Panc1 (cell line): Measurements from ENCODE around the gene CRK. TPM values are rescaled to one million over a fixed set of nuclear protein-coding genes. Genes with fewer than 3 reads are reported as not detected.

Experiments
- ATAC-seq: fragments of 200-7000 bp; cut with Tn5 transposase; 2 replicates; pipeline ENCODE4 v1.9.1; 2020; ENCODE audit warnings: mild to moderate bottlenecking, moderate library complexity
- BruUV-seq: library from RNA; stranded (reverse); fragments of 400-500 nt; replicated peaks from 2 replicates; lab custom pipeline; 2021; lab: Mats Ljungman, UMichigan
- CTCF ChIA-PET: fragments of 300-600 bp; sonication (Branson Sonifier 250); formaldehyde crosslinking; loops from one replicate; lab custom pipeline; 2022; ENCODE audit warnings: antibody characterized with exemption; lab: Charles Lee
- POLR2A ChIA-PET: fragments of 300-600 bp; sonication (Branson Sonifier 250); formaldehyde crosslinking; loops from one replicate; lab custom pipeline; 2022; ENCODE audit warnings: antibody characterized with exemption; lab: Charles Lee
- DNase-seq: peaks from one replicate; pipeline ENCODE4 v3.0.0-alpha.2; 2010; ENCODE audit warnings: low read depth, low spot score
- H3K27ac ChIP-seq: 2 replicates; pipeline ENCODE4 v1.5.1; 2011; ENCODE audit warnings: mild to moderate bottlenecking, low read length, inconsistent platforms
- H3K27me3 ChIP-seq: fragments of 200-500 bp; sonication (Bioruptor generic); 2 replicates; pipeline ENCODE4 v1.6.0; 2014; ENCODE audit warnings: low read length, inconsistent platforms; ENCODE audit not compliant: control insufficient read depth, insufficient read depth
- H3K36me3 ChIP-seq: fragments of 200-500 bp; sonication (Bioruptor generic); 2 replicates; pipeline ENCODE4 v1.5.1; 2014; ENCODE audit warnings: inconsistent platforms, mild to moderate bottlenecking, low read length, moderate library complexity; ENCODE audit not compliant: control insufficient read depth, insufficient read depth
- H3K4me1 ChIP-seq: 2 replicates; pipeline ENCODE4 v1.5.1; 2011; ENCODE audit warnings: inconsistent platforms, mild to moderate bottlenecking, low read length, moderate library complexity; ENCODE audit not compliant: control insufficient read depth, insufficient read depth
- H3K4me3 ChIP-seq, 2 experiments: 2 replicates each; pipeline ENCODE4 v1.5.1; 2011 to 2012; ENCODE audit warnings: low read depth in 2 of 2, low read length in 2 of 2, mild to moderate bottlenecking in 2 of 2, inconsistent platforms in 1 of 2, moderate library complexity in 1 of 2
- H3K9me3 ChIP-seq: fragments of 200-500 bp; sonication (Bioruptor generic); 2 replicates; pipeline ENCODE4 v1.5.1; 2014; ENCODE audit warnings: low read depth, mild to moderate bottlenecking, inconsistent platforms, low read length, moderate library complexity; ENCODE audit not compliant: control insufficient read depth, insufficient read depth
- CTCF ChIP-seq: fragments of 450-650 bp; IDR thresholded peaks from 2 replicates; pipeline ENCODE4 v1.5.1; 2017; ENCODE audit warnings: mild to moderate bottlenecking
- POLR2AphosphoS5 ChIP-seq: IDR thresholded peaks from 2 replicates; pipeline ENCODE4 v1.6.1; 2012; ENCODE audit warnings: mild to moderate bottlenecking, low read depth, low read length, moderate library complexity
- REST ChIP-seq, 2 experiments: IDR thresholded peaks; 2 replicates each; pipeline ENCODE4 v1.6.1; 2011 to 2012; ENCODE audit warnings: low read depth in 2 of 2, control low read depth in 1 of 2, low read length in 1 of 2, mild to moderate bottlenecking in 1 of 2, moderate library complexity in 1 of 2; ENCODE audit not compliant: insufficient read depth in 1 of 2
- SIN3A ChIP-seq: IDR thresholded peaks from 2 replicates; pipeline ENCODE4 v1.6.1; 2012; ENCODE audit warnings: low read depth, mild to moderate bottlenecking, low read length, moderate library complexity, borderline replicate concordance; ENCODE audit not compliant: insufficient read depth
- TCF7L2 ChIP-seq: IDR thresholded peaks from 2 replicates; pipeline ENCODE4 v1.6.1; 2011; ENCODE audit warnings: mild to moderate bottlenecking, low read depth, low read length, inconsistent platforms
- in situ Hi-C: cut with HindIII; loops from 2 replicates; pipeline ENCODE4 v1.10.0; 2016; ENCODE audit warnings: low sequenced_read_pairs, low pct_unique_long_range_greater_than_20kb
- intact Hi-C: fragments of 100-400 bp; cut with micrococcal nuclease; formaldehyde crosslinking; loops from one replicate; pipeline ENCODE4 v1.10.0; 2022; ENCODE audit not compliant: unreplicated experiment
- total RNA-seq: library from RNA; stranded (reverse); gene quantifications from one replicate; pipeline ENCODE4 v1.2.1, GENCODE V29; 2021; ENCODE audit not compliant: unreplicated experiment

CRK gene
- total RNA-seq, 1 experiment from 2014 or later = 67.0 TPM

DNA sequence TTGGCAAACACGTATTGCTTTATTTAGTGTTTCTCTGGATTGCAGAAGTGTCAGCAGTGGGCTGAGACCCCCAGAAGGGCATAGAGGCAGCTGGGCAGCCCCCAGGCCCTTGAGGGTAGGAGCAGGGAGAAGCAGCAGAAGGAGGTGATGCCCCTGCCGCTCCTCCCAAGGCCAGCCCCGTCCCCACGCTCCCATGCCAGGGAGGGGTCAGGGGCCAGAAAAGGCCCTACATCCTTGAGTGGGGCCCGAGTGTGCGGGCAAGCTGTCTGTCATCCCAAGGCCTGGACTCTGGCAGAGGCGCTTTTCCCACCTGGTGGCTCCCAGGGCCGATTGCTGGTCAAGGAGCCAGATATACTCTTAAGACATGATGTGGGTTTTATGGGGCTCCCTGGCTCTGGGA lies 8.2 kb upstream of the CRK start:
- DNase-seq (no peak), ATAC-seq (no peak)
- H3K9me3 ChIP-seq = no peaks in the 10 kb centered on the region
- intact Hi-C loops (no loop called here), in situ Hi-C loops (no loop called here)
- POLR2A ChIA-PET = no interaction called here
- H3K4me1 ChIP-seq = peaks cover 20% of the 10 kb centered on the region
- H3K27me3 ChIP-seq = no peaks in the 10 kb centered on the region
- CTCF ChIA-PET = no interaction called here
- H3K4me3 ChIP-seq = no peak overlapping the region
- no peak overlapping the region; the same call in 1 of the 2 replicates for H3K27ac ChIP-seq
- BruUV-seq = no TSS peak
- peaks cover 3% of the 10 kb centered on the region; the same call in 1 of the 2 replicates for H3K36me3 ChIP-seq
- TF ChIP-seq SIN3A (no peak), TCF7L2 (no peak), POLR2AphosphoS5 (no peak), CTCF (no peak), REST (IDR thresholded peaks at IDR 0.05; ENCODE audit: insufficient read depth in 1 of 2, low read depth in 2 of 2, low read length in 1 of 2) (no peak)

DNA sequence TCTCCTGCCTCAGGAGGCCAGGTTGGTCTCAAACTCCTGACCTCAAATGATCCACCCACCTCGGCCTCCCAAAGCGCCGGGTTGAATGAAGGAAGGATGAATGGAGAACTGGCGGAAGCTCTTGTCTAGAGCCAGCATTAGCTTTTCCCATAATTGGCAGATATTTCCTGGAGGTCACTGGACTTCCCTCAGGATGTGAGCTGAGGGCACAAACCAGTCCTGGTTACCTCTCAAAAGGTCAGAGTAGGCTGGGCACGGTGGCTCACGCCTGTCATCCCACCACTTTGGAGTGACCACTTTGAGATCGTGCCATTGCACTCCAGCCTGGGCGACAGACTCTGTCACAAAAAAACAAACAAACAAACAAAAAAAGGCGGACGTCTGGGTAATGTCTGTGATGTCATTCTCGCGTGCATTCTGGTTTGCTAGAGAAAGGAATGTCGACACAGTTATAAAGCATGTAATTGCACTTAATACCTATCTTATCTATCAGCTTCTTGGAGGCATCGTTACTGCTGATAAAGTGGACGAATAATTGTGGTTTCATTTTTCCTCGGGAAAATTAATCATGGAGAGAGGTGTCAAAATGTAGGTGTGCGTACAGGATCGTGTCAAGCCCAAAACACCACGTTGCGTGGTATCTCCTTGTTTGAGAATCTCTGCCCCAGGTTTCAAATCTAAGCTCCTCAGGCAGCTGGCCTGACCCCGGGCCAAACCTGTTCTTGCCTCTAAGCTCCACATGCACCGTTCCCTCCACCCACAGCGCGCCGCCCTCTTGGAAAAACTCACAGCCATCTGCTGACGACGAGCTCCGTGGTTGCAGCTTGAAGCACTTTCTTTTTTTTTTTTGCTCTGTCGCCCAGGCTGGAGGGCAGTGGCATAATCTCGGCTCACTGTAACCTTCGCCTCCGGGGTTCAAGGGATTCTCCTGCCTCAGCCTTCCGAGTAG lies 6.4 kb upstream of the CRK start:
- Histone ChIP-seq H3K27ac (peak overlapping the region; percentile 66), H3K9me3 (no peaks in the 10 kb centered on the region), H3K4me3 (peak overlapping the region; percentile 39 to 61), H3K4me1 (peaks cover 20% of the 10 kb centered on the region), H3K27me3 (no peaks in the 10 kb centered on the region), H3K36me3 (no peaks in the 10 kb centered on the region; the same call in 1 of the 2 replicates)
- no peak for DNase-seq
- POLR2A ChIA-PET = interaction anchor here (0.6 kb wide), 1 partner anchor 1160 kb away, joined by 6 read pairs; no protein-coding TSS in a partner anchor
- in situ Hi-C loops (no loop called here), intact Hi-C loops (no loop called here)
- TF ChIP-seq TCF7L2 (0 out of 2 replicates have a peak, but pooled peaks have one; percentile 14), POLR2AphosphoS5 (peak; percentile 60), REST (IDR thresholded peaks at IDR 0.05; ENCODE audit: insufficient read depth in 1 of 2, low read depth in 2 of 2, low read length in 1 of 2) (no peak)
- BruUV-seq = TSS peak; percentile 74
- CTCF ChIA-PET = no interaction called here
- ATAC-seq = peak; percentile 30
